Stimulated activated CD4-positive, alpha-beta T cell treated with anti-CD3 and anti-CD28 coated beads, Interleukin-1b, Interleukin-23, amount 100 ng/mL, for 24 hours (primary cell): Measurements from ENCODE around the gene SERP2.

ENCODE experiments used
- DNase-seq, 4 experiments: peaks; one replicate each; pipeline ENCODE4 v3.0.0-alpha.2; 2020; ENCODE audit warnings: low read depth in 4 of 4, low spot score in 1 of 4

SERP2 gene

GRCh38 chr13:44386913-44387556 lies 13.4 kb downstream of the SERP2 start:
- no peak for DNase-seq

DNA sequence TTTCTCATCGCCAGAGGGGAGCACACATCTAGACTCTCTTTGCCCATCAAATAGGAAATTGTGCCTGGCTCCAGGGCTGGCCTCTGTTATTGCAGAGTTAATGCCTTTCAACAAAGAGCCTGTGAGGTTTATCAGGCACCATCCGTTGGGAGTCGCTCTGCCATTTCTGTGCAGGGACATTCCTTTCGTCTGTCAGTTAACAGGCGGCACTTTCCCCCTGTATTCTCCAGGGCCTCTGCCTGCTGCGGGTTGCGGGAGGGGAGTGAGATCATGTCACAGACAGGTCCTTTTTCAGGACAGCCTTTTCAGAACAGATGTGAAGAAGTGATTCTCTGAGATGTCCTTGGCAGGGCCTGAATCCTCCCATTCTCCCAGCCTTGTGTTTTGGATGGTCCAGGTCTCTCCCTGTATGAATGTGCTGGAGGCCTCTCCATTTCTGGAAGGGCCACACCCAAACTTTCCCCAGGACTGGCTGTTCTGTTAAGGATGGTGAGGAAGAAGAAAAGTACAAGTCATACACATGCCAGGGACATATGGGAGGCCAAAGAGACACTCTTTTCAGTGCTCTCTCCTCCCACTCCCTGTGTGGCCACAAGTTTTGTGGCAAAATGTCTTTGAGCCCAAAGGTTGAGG lies 14.9 kb downstream of the SERP2 start:
- DNase-seq: no peak

- DNase-seq: no peak
Observed at GRCh38 chr13:44389060-44389666, 15.5 kb downstream of the SERP2 start.

DNA sequence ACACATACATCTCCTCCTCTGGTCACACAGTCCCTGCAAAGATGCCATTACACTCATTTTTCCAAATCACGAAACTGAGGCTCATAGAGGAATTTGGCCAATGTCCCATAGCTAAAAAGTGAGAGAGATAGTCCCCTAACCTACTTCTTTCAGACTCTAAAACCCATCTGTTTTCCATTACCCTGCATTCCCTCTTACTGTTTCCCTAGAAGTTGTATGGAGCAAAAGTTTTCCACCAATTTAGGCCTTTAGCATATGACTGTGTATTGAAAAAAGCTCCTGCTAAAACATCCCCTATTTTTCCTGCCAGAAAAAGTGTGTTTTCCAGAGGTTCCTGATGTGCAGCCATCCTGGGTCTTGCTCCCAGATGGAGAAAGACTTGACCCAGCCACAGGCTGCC lies 16.3 kb downstream of the SERP2 start:
- DNase-seq: no peak

DNA sequence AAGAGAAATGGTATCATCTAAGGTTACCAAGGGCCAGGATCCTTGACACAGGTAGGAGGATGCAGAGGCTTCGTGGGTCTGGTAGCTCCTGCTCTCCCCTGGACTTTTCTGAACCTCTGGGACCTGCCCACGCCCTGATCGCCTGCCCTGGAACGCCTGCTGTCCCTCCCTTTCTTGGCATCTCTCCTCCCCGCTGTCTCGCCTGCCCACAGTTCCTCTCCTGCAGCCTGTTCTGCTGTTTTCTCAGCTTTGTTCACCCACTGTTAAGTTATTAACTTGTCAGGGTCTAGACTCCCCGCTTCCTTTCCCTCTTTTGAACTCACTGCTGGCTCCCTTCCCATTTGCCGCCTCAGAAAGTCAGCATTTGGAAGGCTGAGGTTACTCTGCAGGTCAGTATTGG lies 19.8 kb downstream of the SERP2 start:
- no peak for DNase-seq

- DNase-seq: no peak
Observed at GRCh38 chr13:44394658-44395057, 21.0 kb downstream of the SERP2 start.

DNA sequence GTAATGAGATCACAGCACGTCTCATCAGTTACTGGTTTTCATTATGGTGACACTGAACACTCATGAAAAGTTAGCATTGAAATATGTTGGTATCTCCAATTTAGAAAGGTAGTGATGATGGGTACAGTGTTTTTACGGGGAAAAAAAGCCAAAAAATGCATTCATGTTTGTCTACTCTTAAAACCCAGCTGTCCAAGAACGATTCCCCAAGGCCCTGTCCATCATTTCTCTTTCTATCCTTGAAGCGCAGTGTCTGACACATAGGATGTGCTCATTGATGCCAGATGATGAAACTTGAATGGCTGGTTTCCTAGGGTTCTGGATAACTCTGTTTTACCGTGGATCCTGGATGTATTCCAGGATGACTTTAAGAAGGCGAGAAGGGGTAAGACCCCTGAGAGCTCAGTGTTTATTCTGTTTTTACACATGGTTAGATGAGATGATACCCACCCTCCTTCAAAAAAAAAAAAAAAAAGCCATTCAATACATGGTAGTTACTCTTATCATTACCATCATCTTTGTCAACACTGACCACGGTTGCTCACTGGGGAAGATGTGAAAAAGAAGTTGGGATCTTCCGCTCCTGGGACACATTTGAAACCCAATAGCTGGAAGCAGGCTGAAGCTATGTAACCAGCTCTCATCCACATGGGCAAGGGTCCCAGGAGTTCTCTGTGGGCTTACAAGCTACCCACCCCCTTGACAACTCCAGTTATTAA lies 22.5 kb downstream of the SERP2 start:
- no peak for DNase-seq

GRCh38 chr13:44396701-44397580 lies 23.3 kb downstream of the SERP2 start:
- no peak for DNase-seq

DNA sequence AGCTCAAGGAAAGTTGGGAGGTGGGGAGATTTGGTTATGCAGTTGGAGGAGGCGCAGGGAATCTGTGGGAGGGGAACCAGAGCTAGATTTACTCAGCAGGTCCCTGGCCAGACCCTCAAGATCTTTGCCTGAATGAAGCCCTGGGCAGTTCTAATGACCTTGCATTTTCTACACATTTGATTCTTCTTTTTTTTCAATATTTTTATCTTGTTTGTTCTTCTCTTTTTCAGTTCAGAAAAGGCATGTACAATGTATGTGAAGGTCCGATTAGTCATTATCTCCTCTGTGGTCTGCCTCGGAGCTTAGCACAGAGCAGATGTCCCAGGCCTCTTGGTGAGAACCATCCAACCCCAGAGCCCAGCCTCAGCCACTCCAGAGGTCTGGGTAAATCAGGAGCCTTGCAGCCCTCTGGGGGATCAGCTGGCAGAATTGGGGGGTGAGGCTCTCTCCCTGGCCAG lies 24.2 kb downstream of the SERP2 start:
- no peak for DNase-seq

GRCh38 chr13:44398606-44399005 lies 25.0 kb downstream of the SERP2 start:
- no peak for DNase-seq

DNA sequence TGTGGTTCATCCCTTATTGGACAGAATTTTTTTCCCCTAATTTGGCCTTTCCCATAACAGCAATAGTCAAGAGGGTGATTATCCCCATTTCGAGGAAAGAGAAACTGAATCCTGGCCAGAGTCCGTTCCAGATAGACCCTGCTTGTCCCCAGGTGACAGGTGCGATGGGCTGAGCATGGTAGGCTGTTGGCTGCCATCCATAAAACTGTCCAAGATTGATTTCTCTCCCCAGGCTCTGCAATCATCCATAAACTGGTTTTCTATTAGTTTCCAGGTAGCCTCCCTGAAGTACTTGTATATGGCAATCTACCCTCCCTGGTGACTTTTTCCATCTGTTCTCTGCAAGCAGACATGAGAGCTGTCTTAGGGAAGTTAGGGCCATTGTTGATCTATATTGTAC lies 25.4 kb downstream of the SERP2 start:
- DNase-seq: no peak

DNA sequence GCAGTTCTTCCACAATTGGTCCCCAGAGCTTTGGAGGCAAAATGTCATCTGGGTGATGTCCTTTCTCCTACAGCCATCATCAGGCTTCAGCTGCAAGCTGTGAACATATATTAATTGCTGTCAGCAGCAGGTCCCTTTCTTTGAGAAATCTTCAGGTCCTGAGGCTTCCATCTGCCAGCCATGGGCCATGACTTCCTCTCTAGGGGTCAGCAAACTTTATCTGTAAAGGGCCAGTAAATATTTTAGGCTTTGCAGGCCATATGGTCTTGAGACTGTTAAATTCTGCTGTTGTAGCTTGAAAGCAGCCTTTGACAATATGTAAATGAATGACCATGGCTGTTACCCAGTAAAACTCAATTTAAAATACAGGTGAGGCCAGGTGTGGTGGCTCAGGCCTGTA lies 27.1 kb downstream of the SERP2 start:
- no peak for DNase-seq

DNA sequence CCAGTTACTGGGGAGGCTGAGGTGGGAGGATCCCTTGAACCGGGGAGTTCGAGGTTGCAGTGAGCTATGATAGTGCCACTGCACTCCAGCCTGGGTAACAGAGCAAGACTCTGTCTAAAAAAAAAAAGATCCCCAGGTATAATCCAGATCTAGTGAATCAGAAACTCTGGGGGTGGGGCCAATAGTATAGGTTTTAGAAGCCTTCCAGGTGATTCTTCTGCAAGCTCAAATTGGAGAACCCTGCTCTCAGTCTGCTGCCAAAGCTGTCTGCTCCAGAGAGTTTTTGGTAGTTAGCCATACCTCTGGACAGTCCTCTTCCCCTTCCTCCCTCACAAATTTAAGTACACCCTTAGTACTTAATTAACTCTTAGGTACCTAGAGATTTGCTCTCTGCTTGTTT lies 28.0 kb downstream of the SERP2 start:
- no peak for DNase-seq

- DNase-seq: no peak
Observed at GRCh38 chr13:44402899-44403445, 29.3 kb downstream of the SERP2 start.

GRCh38 chr13:44403461-44404056 lies 29.9 kb downstream of the SERP2 start:
- no peak for DNase-seq

DNA sequence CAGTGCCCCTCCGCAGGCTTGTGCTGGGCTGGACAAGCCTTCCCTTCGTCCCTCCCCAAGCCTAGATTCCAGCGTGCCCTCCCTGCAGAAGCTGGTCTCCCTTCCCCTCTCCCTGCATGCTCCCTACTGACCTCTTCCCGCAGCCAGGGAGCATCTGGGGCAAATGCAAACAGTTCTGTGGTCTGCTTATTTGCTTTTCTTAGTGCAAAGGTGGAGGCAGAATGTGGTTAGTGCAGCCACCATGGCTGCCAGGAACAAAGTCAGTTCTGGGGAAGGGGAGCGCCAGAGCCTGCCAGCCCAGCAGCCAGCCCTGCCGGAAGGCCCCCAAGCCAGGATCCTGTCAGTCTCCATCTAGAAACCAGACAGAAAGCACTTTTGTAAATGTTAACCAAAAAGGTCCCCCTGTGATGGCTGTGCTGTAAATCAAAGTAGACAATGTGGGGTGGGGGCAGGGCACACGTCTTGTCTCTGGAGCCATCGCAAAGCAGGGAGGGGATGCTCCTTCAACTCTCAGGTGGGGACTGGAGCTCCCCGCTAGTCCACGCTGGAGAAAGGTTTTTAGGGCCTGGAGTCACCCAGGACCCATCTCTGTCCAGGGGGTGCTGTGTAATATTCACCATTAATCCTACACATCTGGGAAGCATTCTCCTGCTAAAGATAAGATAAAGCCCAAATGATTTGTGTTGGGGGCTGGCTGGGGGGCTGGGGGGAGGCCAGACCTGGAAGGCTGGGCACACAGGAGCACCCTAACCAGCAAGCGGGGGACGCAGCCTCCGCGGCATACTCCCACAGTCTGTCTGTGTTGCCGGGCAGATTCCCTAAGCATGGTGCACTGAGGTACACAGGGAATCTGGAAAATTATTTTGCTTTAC lies 30.9 kb downstream of the SERP2 start:
- DNase-seq: no peak

GRCh38 chr13:44406617-44407016 lies 33.0 kb downstream of the SERP2 start:
- no peak for DNase-seq

- no peak for DNase-seq
Observed at GRCh38 chr13:44407379-44407778, 33.8 kb downstream of the SERP2 start.

DNA sequence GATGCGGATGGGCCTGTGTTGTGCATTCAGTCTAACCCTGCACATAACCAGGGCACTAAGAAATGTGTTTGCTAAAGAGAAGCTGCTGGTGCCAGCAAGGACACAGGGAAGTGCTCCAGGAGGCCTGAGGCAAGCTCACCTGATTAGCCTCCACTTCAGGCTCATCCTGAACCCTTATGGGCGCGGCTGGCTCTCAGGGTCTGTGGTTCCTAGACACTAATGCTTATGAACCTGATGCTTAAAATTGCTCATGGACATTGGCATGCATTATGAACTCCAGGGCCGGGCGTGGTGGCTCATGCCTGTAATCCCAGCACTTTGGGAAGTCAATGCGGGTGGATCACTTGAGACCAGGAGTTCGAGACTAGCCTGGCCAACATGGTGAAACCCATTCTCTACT lies 34.3 kb downstream of the SERP2 start:
- no peak for DNase-seq
